HG02763 (cell line): ENCODE data around the gene PPM1L.

Experiments used
- ATAC-seq: cut with Tn5 transposase; IDR thresholded peaks from one replicate; pipeline ENCODE4 v1.9.1; 2021; ENCODE audit warnings: mild to moderate bottlenecking, moderate library complexity; ENCODE audit not compliant: unreplicated experiment

Gene PPM1L

GRCh38 chr3:160921020-160921635 lies 165.1 kb downstream of the PPM1L start:
- peak; percentile 60 for ATAC-seq

- ATAC-seq, result no peak
Observed at GRCh38 chr3:160924776-160925175, 168.7 kb downstream of the PPM1L start.

- no peak for ATAC-seq
Observed at GRCh38 chr3:160927620-160928019, 171.6 kb downstream of the PPM1L start.

GRCh38 chr3:160928183-160928726 lies 172.2 kb downstream of the PPM1L start:
- no peak for ATAC-seq

- no peak for ATAC-seq
Observed at GRCh38 chr3:160929595-160929994, 173.6 kb downstream of the PPM1L start.

GRCh38 chr3:160931474-160931873 lies 175.4 kb downstream of the PPM1L start:
- ATAC-seq, result no peak

GRCh38 chr3:160935413-160936095 lies 179.5 kb downstream of the PPM1L start:
- ATAC-seq, result no peak

GRCh38 chr3:160941885-160942494 lies 186.0 kb downstream of the PPM1L start:
- peak; percentile 92 for ATAC-seq

GRCh38 chr3:160943996-160944395 lies 188.0 kb downstream of the PPM1L start:
- ATAC-seq, result no peak

GRCh38 chr3:160945336-160945735 lies 189.3 kb downstream of the PPM1L start:
- no peak for ATAC-seq

GRCh38 chr3:160948273-160948672 lies 192.2 kb downstream of the PPM1L start:
- ATAC-seq, result no peak

GRCh38 chr3:160949460-160949859 lies 193.4 kb downstream of the PPM1L start:
- no peak for ATAC-seq

GRCh38 chr3:160950542-160950941 lies 194.5 kb downstream of the PPM1L start:
- ATAC-seq, result no peak

GRCh38 chr3:160950954-160951353 lies 194.9 kb downstream of the PPM1L start:
- no peak for ATAC-seq

GRCh38 chr3:160951642-160952487 lies 195.8 kb downstream of the PPM1L start:
- ATAC-seq, result no peak

- no peak for ATAC-seq
Observed at GRCh38 chr3:160953686-160954085, 197.7 kb downstream of the PPM1L start.

GRCh38 chr3:160956785-160957184 lies 200.8 kb downstream of the PPM1L start:
- ATAC-seq, result no peak

- no peak for ATAC-seq
Observed at GRCh38 chr3:160960568-160960967, 204.5 kb downstream of the PPM1L start.

GRCh38 chr3:160963949-160964348 lies 207.9 kb downstream of the PPM1L start:
- no peak for ATAC-seq

GRCh38 chr3:160968761-160969160 lies 212.7 kb downstream of the PPM1L start:
- ATAC-seq, result no peak
